Stimulated activated CD8-positive, alpha-beta memory T cell treated with anti-CD3 and anti-CD28 coated beads, Interleukin-7, amount 100 ng/mL, for 48 hours (primary cell): ENCODE results near the gene CD300A.
A peak's percentile ranks its signal among the peaks of the same experiment; 100 is the strongest.

Experiments
- DNase-seq, 2 donors: peaks; one replicate each; pipeline ENCODE4 v3.0.0-alpha.2; 2020; ENCODE audit warnings: low read depth in 1 of 2; ENCODE audit errors: extremely low read depth in 1 of 2

CD300A gene

DNA sequence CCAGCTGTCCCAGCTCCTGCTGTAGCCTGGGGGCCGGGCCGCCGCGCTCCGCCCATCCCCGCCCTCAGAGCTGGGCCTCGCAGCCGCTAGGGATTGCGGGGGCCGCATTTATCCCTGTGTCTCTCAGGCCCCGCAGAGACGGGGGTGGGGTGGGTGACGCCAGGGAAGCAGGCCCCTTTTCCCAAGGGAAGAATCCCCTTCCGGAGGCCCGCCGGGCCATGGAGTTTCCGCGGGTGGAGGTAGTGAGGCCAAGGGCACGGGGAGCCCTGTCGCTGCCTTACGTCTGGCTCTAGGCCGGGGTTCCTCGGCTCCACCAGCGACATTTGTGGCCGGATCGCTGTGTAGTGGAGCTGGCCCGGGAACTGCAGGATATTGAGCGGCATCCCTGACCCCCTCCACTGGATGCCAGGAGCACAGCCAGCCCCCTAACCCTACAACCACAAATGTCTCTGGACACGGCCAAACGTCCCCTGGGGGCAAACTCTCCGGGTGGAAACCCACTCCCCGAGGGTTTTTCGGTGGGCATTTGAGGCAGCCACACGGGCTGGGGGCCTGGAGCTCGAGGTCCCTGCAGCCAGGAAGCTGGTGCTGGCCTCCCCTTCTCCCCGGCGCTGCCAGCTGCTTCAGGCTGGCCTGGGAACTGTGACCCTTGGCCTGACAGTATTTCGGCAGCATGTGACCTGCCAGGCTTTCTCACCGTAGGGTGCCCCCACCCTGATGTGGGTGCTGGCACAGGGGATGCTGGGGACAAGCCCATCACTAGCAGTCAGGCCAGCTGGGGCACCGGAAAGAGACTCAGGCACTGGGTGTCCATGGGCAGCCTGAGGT lies 12.0 kb upstream of the CD300A start:
- DNase-seq = peak in 1 of 2 donors; percentile 67

DNA sequence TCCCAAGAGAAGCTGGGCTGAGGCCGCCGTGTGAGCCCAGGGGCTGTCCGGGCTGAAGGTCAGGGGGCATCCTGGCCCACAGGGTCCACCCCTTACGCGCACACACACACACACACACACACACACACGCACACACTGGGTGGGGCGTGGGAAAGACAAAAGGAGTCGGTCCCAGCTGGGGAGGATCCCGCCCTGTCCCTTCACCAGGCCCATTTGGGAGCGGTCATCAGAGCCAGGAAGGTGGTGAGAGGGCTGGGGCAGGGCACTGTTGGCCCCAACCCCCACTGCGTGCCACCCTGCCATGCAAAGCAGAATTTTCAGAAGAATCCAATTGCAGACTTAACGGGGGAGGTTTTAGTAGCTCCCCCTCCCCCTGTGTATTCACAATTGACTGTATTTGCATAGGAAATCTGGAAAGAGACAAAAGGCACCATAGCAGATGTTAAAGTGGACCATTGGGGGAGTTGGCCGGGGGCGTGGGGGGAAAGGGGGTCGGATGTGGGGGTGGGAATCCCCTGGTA lies 11.3 kb upstream of the CD300A start:
- DNase-seq = no peak

DNA sequence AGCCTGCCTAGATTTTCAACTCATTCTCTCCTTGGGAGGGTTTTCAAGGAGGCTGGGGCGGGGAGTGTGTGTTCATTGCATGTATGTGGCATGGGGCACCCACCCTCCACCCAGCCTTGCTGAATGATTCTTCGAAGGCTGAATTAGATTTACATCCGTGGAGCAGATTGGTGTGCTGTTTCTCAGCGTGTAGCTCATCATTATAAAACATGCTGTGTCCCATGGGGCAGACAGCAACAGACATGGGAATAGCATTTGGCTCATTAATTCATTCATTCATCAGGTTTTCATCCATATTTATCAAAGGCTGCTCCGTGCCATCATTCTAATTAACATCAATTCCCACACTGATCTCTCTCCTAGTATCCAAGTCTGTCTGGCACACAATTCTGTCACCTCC lies 10.6 kb upstream of the CD300A start:
- DNase-seq = no peak

DNA sequence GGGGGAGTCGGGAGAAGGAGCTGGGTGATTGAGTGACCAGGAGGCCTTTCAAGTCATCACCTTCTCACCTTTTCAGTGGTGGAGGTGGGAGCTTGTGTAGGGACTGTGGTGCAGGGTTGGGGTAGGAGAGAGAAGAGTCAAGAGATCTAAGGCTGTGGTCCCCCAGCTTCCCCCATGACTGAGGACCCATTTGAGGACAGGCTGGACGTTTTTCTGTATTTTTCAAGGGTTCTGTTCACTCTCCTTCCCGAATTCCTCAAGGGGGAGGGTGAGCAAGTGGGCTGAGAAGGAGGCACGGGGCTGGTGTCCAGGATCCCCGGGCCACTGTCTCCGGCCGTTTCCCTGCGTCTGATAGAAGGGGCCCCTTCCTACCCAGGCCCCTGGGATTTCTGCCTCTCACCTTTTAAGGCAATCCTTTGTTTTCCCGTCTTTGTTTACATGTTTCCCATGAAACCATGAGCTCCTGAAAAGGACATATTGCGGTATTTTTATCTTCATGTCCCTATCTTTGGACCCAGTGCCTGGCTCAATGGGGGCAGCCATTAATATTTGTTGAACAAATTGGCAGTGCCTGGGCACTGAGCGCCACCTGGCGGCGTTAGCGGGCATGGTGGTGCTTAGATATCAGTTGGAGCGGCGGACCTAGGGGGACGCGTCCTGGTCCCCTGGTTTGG lies 9.2 kb upstream of the CD300A start:
- peak in 1 of 2 donors; percentile 40 for DNase-seq

DNA sequence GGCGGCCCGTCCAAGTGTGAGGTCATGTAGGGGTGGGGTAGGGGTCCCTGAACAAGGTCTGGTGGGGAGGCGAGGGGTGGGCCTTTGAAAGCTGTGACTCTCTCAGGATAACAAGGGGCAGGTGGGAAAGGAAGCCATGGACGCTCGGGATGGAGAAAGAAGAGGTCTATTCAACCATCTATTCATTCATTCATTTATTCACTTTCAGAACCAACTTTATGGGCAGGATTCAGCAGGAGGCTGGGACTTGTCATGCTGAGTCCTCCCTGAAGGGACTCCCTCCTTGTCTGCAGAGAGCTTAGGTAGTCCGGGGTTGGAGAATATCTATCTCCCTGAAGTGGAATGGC lies 8.6 kb upstream of the CD300A start:
- no peak for DNase-seq

DNA sequence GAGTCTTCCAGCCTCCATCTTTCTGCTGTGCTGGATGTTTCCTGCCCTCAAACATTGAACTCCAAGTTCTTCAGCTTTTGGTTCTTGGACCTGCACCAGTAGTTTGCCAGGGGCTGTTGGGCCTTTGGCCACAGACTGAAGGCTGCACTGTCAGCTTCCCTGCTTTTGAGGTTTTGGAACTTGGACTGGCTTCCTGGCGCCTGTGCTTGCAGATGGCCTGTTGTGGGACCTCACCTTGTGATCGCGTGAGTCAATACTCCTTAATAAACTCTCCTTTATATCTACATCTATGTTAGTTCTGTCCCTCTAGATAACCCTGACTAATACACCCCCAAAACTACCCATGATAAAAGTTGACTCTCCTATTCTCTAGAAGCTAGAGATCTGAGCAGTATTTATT lies 7.6 kb upstream of the CD300A start:
- DNase-seq = no peak

DNA sequence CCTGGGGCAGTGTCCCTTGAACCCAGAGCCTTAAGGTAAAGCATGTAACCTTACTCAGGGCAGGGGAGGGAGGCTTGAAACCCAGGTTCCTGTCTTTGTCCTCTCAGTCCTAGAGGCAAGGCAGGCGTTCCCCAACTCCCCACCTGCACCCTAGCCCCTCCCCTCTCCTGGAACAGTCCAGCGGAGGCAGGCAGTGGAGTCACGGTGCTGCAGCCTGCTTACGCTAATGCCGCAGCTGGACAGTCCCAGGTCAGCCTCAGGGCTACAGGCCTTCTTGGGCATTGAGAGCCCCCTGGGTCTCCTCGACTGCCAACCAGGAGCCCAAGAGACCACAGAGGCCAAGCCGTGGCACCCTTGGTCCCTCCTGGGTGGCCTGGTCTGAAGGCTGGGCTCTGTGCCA lies 6.8 kb upstream of the CD300A start:
- DNase-seq = no peak

DNA sequence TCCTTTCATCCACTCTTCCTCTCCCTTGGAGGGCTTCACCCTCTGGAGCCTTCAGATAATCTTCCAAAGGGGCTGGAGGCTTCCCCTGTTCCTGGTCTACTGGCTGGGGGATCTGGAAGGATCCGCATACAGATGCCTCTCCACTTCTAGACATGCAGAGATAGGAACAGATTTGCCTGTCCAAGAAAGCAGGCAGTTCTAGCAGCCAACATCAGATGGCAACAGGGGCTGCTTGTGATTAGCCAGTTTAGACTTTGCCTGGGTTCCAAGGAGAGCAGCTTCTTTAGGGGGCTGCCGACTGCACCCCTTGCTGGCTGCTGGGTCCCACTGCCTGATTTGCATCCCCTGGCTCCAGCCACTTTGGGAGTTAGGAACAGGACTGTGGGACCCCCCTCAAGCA lies 6.2 kb upstream of the CD300A start:
- DNase-seq = no peak

DNA sequence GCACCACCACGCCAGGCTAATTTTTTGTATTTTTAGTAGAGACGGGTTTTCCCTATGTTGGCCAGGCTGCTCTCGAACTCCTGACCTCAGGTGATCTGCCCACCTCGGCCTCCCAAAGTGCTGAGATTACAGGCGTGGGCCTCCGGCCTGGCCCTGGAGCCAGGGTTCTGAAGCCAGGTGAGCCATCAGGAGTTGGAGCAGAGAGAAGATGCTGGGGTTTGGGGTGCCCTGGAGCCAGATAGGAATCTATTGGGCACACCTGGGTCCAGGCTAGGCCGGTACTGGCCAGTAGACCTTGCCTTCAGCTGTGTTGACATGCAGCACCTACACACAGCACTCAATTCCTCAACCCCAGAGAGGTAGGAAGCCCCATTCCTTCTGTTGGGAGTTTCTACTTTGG lies 5.4 kb upstream of the CD300A start:
- no peak for DNase-seq

DNA sequence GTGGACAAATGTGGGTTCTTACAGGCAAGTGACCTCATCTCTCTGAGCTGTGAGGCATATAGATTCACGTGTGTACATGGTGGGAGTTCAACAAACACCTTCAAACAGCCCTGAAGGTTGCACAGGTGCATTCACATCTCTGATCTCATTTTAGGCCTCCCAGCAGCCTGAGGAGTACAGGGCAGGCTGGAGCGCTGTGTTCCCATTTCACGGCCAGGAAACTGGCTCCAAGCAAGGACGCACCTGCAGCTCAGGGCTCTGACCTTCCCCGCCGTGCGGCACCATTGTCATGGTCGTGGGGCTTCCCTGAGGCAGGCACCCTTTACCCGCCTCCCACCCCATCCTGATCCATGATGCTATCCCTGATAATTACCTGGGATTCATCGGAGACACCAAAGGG lies 4.8 kb upstream of the CD300A start:
- no peak for DNase-seq

DNA sequence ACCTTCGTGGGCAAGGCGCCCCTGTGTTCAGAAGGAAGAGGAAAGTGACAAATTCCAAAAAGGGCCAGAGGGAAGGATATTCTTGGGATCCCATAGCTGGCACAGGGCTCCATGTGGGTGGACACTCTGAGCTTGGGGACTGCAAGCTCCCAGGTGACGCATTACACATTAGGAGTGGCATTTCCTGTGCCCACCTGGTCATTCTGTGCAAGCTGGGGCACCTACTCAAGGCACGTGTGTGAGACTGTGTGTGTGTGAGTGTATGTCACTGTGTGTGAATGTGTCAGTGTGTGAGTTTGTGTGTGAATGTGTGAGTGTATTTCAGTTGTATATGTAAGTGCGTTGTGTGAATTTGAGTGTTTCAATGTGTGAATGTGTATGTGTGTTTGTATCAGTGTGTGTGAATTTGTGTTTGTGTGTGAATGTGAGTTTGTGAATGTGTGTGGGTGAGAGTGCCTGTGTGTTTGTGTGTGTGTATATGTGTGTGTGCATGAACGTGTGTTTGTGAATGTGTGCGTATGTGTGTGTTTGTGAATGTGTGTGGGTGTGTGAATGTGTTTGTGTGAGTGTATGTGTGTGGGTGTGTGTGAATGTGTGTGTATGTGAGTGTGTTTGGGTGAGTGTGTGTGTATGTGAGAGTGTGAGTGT lies 1.6 kb upstream of the CD300A start:
- DNase-seq = no peak

DNA sequence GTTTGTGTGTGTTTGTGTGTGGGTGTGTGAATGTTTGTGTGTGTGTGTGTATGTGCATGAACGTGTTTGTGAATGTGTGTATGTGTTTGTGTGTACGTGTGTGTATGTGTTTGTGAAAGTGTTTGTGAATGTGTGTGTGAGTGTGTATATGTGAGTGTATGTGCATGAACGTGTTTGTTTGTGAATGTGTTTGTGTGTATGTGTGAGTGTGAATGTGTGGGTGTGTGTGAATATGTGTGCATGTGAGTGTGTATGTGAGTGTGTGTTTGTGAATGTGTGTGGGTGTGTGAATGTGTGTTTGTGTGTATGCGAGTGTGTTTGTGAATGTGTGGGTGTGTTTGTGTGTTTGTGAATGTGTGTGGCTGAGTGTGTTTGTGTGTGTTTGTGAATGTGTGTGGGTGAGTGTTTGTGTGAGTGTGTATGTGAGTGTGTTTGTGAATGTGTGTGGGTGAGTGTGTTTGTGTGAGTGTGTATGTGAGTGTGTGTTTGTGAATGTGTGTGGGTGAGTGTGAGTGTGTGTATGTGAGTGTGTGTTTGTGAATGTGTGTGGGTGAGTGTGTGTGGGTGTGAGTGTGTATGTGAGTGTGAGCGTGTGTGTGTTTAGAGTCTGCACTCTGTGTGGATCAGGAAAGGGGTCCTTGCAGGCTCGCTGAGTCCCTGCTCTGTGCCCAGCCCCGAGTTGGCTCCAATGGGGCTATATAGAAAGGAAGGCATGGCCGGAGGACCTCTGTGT lies 890 bp upstream of the CD300A start:
- DNase-seq = no peak

DNA sequence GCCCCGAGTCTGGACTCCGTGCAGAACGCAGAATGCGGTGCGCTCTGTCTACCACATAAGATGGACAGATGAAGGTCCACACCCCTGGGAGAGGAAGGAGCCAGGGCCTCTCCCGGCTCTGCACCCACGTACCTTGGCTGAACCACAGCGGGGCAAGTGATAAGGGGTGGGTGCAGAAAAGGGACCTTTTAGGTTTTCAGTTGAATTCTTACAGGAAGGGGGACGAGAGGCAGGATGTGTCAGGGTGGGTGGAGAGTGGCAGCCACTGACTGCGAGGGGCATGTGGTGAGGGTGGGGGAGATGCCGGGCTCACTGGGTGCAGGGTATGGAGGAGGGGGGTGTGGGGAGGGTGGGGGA lies 372 bp downstream of the CD300A start:
- DNase-seq = no peak

DNA sequence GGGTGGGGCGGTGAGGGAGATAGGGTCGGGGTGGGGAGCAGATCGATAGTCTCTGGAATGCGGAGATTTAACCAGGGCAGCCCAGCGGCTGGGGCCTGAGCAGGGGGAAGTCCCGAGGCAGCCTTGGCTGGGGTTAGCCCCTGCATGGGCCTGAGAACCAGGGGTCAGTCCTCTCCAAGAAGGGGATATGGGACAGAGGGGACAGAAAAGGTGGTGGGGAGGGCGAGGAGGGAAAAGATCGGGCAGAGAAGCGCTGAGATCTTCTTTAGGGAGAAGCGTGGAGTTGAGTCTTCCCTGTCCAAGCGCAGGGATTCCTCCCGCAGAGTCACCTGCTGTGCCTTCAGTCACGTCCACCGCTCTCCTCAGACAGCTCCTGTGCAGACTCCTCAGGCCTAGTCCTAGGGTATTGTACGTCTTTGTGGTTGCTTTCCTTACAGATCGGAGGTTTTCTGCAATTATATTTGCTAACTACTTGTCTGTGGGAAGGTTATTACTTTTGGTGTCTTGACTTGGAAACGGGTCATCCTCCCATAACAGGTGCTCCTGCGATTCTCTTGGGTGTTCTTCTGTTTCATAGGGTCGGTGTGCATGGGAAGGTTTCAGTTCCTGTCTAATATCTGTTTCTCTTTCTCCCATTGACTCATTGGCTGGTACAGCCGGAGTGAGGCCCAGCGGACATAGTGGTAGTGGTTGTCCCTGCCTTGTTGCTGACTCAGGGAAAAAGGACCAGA lies 952 bp downstream of the CD300A start:
- DNase-seq = no peak

DNA sequence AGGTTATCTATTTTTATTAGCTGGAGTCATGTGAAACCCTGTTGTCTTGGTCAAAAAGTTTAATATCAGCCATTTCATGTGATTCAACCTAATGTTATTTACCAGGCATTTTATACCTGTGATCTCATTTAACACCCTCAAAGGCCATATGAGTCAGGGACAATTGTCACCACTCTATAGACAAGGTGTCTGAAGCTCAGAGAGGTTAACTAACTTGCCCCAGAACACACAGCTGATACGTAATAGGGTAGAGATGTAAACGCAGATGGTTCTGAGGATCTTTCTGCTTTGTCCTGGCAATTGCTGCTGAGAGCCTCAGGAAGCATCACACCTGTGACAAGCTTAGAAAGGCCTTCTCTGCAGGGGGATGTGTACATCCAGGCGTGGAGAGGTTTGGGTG lies 4.9 kb downstream of the CD300A start:
- DNase-seq = no peak

DNA sequence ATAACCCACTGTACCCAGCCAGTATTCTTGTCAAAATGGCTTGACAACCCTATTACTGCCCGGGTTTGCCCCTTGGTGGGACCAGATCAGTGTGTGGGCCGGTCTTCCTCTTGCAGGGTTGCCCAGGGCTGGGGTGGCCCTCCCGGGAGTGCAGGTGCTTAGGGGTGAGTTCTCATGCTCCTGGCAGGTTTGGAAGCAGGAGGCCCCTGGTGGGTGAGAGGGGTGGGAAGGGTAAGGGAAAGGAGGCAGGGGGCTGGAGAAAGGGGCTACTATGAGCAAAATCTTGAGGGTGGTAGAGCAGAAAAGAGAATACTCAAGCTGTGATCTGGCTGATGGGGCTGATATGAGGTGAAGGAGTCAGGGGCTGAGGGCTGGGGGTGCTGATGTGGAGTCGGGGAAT lies 6.5 kb downstream of the CD300A start:
- DNase-seq = no peak

DNA sequence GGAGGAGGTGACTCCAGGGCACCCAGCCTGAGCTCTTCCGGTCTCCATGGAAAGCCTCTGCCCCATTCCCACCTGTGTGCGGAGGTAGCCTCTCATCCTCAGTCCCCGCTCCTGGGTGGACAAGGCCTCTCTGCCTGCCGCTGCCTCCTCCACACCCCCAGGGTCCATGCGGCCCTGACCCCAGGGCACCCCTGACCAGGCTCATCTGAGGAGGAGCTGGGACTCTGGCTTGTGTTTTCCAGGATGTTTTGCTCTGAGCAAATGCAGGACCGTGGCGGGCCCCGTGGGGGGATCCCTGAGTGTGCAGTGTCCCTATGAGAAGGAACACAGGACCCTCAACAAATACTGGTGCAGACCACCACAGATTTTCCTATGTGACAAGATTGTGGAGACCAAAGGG lies 6.9 kb downstream of the CD300A start:
- no peak for DNase-seq

DNA sequence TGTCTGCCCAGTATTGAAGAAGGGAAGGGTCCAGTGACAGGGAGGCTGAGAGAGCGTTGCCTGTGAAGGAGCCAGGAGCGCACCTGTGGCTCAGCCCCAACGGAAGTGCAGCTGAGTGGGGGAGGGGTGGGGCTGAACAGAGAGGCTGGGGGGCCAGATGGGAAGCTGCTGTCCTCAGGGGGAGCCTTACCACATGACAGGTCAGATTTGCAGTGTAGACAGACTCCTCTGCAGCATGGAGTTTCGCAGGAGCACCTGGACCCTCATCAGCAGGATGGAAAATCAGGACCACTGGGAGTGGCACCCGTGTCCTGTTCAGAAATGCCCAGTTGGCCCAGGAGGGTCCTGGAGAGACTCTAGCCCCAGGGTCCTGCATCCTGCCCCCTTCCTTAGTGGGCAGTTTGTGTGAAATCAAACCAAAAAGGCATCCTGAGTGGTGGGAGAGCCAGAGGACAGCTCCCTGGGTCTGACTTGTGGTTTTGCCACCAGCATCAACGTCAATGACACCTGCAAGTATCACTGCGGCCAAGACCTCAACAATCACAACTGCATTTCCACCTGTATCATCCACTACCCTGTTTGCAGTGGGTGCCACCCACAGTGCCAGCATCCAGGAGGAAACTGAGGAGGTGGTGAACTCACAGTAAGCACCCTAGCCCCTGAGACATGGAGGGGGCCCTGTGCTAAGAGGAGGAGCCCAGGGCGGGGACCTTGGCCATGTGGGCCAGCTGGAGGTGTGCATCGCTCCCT lies 7.8 kb downstream of the CD300A start:
- no peak for DNase-seq

DNA sequence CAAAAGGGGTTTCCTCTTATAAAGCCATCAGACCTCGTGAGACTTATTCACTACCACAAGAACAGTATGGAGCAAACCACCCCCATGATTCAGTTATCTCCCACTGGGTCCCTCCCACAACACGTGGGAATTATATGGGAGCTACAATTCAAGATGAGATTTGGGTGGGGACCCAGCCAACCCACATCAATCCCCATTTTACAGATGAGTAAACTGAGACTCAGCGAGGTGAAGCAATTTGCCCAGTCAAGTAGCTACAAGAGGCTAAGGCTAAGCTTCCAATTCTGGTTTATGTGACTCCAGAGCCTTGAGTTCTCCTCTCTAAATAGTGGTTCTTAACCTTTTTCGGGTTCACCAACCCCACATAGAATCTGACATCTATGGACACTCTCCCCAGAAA lies 8.8 kb downstream of the CD300A start:
- DNase-seq = no peak

DNA sequence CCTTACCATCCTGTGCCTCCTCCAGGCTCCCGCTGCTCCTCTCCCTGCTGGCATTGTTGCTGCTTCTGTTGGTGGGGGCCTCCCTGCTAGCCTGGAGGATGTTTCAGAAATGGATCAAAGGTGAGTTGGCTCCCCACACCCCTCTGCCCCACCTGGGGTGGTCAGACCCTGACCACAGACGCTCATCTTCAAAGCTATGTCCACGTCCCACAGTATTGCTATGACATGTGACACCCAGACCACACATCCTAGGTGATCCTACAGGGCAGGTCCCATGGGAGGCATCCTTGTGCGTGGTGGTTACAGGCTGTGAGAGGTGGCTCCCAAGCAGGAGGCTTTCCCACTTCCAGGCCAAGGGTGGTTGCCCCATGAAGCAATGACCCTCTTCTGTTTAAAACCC lies 11.0 kb downstream of the CD300A start:
- no peak for DNase-seq
